GM12872 (cell line): ENCODE measurements around the gene SYT14.

Source experiments
- TF ChIP-seq, protein P1 (sequence below): IDR thresholded peaks from 3 replicates; pipeline ENCODE4 v1.5.1; 2011; ENCODE audit warnings: low read depth, mild to moderate bottlenecking, low read length, moderate library complexity; ENCODE audit not compliant: insufficient read depth

SYT14 gene

DNA sequence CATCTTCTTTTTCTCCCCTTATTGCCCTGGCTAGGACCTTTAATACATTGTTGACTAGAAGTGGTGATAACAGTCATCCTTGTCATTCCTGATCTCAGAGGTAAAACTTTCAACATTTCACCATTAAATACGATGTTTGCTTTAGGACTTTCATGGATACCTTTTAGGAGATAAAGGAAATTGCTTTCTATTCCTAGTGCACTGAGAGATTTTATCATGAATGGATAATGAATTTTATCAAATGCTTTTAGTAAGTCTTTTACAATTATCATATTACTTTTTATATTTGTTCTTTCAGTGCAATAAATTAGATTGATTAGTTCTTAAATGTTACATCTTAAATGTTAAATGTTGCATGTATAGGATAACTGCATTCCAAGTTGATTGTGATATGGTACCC, 147.3 kb downstream of the SYT14 start:
- TF ChIP-seq, protein P1, sequence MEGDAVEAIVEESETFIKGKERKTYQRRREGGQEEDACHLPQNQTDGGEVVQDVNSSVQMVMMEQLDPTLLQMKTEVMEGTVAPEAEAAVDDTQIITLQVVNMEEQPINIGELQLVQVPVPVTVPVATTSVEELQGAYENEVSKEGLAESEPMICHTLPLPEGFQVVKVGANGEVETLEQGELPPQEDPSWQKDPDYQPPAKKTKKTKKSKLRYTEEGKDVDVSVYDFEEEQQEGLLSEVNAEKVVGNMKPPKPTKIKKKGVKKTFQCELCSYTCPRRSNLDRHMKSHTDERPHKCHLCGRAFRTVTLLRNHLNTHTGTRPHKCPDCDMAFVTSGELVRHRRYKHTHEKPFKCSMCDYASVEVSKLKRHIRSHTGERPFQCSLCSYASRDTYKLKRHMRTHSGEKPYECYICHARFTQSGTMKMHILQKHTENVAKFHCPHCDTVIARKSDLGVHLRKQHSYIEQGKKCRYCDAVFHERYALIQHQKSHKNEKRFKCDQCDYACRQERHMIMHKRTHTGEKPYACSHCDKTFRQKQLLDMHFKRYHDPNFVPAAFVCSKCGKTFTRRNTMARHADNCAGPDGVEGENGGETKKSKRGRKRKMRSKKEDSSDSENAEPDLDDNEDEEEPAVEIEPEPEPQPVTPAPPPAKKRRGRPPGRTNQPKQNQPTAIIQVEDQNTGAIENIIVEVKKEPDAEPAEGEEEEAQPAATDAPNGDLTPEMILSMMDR, result no peak

DNA sequence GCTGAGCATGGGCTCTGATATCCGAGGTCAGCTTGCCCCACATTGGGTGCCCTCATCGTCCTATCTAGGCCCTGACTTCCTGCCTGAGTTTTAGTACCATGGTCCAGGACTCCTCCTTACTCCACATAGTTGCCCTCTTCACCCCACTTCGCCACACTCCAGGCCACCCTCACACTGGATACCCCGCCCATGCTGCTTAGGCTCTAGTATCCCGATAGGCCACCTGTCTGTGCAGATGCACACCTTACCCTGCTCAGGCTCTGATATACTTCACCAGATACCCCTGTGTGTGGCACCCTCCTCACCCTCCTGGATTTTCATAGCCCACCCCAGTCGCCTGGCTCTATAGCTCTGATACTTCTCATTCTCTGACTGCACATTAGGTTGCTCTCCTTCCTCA, 149.0 kb downstream of the SYT14 start:
- TF ChIP-seq, protein P1, result no peak

- TF ChIP-seq, protein P1, result no peak
These were observed 151.8 kb downstream of the SYT14 start for GRCh38 chr1:210089855-210090254.

- TF ChIP-seq, protein P1, result no peak
These were observed 154.3 kb downstream of the SYT14 start for GRCh38 chr1:210092366-210092765.

GRCh38 chr1:210093461-210093860, 155.4 kb downstream of the SYT14 start:
- TF ChIP-seq, protein P1, result no peak

GRCh38 chr1:210098356-210098755, 160.3 kb downstream of the SYT14 start:
- TF ChIP-seq, protein P1, result no peak

- TF ChIP-seq, protein P1, result no peak
These were observed 161.9 kb downstream of the SYT14 start for GRCh38 chr1:210099921-210100320.

DNA sequence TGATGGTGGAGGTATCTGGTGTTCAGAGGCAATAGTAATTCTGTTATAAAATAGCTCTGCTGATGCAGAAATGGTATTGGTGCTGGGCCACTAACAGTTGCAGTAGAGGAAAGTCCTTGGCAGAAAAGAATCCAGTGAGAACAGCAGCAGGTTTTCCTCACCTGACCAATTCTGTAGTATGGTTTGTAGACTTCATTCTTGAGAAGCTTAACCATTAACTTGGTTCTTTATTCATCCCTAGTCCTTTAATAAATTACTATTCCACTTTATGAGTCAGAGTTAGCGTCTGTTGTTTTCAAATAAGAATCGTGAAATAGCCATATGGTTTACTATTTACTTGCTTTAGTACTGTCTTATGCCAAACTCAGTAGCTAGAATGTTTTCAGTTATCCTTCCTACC, 166.1 kb downstream of the SYT14 start:
- TF ChIP-seq, protein P1, result no peak
